Tibial nerve (tissue), 4 donors: ENCODE measurements around the gene GPR141.

Experiments used
- EP300 ChIP-seq, 2 donors: sonication (generic); formaldehyde crosslinking; IDR thresholded peaks; one replicate each; pipeline ENCODE4 v1.6.1; 2017; ENCODE audit warnings: antibody characterized with exemption in 2 of 2, mild to moderate bottlenecking in 1 of 2
- POLR2A ChIP-seq, 2 donors: fragments of 450-650 bp; IDR thresholded peaks; one replicate each; pipeline ENCODE4 v1.6.1; 2017; ENCODE audit warnings: antibody characterized with exemption in 2 of 2, mild to moderate bottlenecking in 2 of 2, moderate library complexity in 2 of 2
- TF ChIP-seq, protein P1 (sequence below), 5 experiments: fragments of 200-600 bp in 3 of 5; fragments of 450-650 bp in 2 of 5; sonication (generic) in 3 of 5; IDR thresholded peaks; one replicate each; pipeline ENCODE4 v1.5.1; 2016 to 2019; ENCODE audit warnings: antibody characterized with exemption in 5 of 5, mild to moderate bottlenecking in 3 of 5, moderate library complexity in 2 of 5

DNA sequence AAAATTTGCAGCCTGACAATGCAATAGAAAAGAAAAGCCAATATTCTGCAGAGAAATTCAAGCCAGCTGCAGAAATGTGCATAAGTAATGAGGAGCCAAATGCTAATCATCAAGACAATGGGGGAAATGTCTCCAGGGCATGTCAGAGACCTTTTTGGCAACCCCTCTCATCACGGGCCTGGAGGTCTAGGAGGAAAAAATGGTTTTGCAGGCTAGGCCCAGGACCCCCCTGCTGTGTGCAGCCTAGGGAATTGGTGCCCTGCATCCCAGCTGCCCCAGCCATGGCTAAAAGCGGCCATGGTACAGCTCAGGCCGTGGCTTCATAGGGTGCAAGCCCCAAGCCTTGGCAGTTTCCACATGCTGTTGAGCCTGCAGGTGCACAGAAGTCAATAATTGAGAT is 92.4 kb downstream of the GPR141 start:
- TF ChIP-seq POLR2A (IDR thresholded peaks at IDR 0.05), result no peak
- TF ChIP-seq, protein P1, sequence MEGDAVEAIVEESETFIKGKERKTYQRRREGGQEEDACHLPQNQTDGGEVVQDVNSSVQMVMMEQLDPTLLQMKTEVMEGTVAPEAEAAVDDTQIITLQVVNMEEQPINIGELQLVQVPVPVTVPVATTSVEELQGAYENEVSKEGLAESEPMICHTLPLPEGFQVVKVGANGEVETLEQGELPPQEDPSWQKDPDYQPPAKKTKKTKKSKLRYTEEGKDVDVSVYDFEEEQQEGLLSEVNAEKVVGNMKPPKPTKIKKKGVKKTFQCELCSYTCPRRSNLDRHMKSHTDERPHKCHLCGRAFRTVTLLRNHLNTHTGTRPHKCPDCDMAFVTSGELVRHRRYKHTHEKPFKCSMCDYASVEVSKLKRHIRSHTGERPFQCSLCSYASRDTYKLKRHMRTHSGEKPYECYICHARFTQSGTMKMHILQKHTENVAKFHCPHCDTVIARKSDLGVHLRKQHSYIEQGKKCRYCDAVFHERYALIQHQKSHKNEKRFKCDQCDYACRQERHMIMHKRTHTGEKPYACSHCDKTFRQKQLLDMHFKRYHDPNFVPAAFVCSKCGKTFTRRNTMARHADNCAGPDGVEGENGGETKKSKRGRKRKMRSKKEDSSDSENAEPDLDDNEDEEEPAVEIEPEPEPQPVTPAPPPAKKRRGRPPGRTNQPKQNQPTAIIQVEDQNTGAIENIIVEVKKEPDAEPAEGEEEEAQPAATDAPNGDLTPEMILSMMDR (IDR thresholded peaks at IDR 0.05), result no peak
- no peak for TF ChIP-seq EP300 (IDR thresholded peaks at IDR 0.05)
